HEK293 (cell line): Measurements from ENCODE around the gene PRKCE.
A peak's percentile ranks its signal among the peaks of the same experiment; 100 is the strongest.

Source experiments
- CTCF ChIA-PET: fragments of 350-600 bp; formaldehyde crosslinking; extraction: SDS; loops from one replicate; lab custom pipeline; 2021; ENCODE audit warnings: antibody characterized with exemption; lab: Yijun Ruan, JAX
- POLR2A ChIA-PET: fragments of 300-600 bp; formaldehyde crosslinking; extraction: SDS; loops from one replicate; lab custom pipeline; 2020; ENCODE audit warnings: antibody characterized with exemption, inconsistent platforms; lab: Yijun Ruan, JAX
- H3K27ac ChIP-seq: fragments of 200-500 bp; sonication (Bioruptor generic); 2 replicates; pipeline ENCODE4 v1.5.1; 2014; ENCODE audit warnings: low read depth, low read length, control low read depth, inconsistent platforms; ENCODE audit errors: extremely low read depth
- H3K36me3 ChIP-seq, 2 experiments: fragments of 200-500 bp in 1 of 2; sonication (Bioruptor generic) in 1 of 2; 1 replicate in 1 of 2; 2 replicates in 1 of 2; pipeline ENCODE4 v1.5.1; 2014 to 2017; ENCODE audit warnings: inconsistent platforms in 2 of 2, low read length in 2 of 2; ENCODE audit not compliant: control insufficient read depth in 2 of 2, insufficient read depth in 1 of 2
- H3K4me1 ChIP-seq: fragments of 200-500 bp; sonication (Bioruptor generic); 2 replicates; pipeline ENCODE4 v1.5.1; 2014; ENCODE audit warnings: mild to moderate bottlenecking, low read length, inconsistent platforms; ENCODE audit not compliant: control insufficient read depth, insufficient read depth
- H3K4me3 ChIP-seq: 2 replicates; pipeline ENCODE4 v1.5.1; 2011; ENCODE audit warnings: low read depth, mild to moderate bottlenecking, control low read depth, low read length, moderate library complexity
- H3K9me3 ChIP-seq: fragments of 200-500 bp; sonication (Bioruptor generic); 2 replicates; pipeline ENCODE4 v1.5.1; 2014; ENCODE audit warnings: low read depth, low read length, inconsistent platforms; ENCODE audit not compliant: control insufficient read depth, insufficient read depth
- HIC1 ChIP-seq: fragments of 450-650 bp; formaldehyde crosslinking; IDR thresholded peaks from 2 replicates; pipeline ENCODE4 v1.5.1; 2016; ENCODE audit warnings: missing biosample characterization, missing genetic modification characterization
- HOXC10 ChIP-seq: sonication (generic); formaldehyde crosslinking; IDR thresholded peaks from 2 replicates; pipeline ENCODE4 v1.8.1; 2023; ENCODE audit warnings: mild to moderate bottlenecking, missing genetic modification reagents
- MEIS1 ChIP-seq: sonication (generic); formaldehyde crosslinking; IDR thresholded peaks from 2 replicates; pipeline ENCODE4 v1.8.1; 2022; ENCODE audit warnings: missing genetic modification reagents, mild to moderate bottlenecking, borderline replicate concordance
- PBX3 ChIP-seq: sonication (generic); formaldehyde crosslinking; IDR thresholded peaks from 2 replicates; pipeline ENCODE4 v1.8.1; 2022; ENCODE audit warnings: mild to moderate bottlenecking, moderate library complexity, missing genetic modification reagents
- REST ChIP-seq: fragments of 450-650 bp; formaldehyde crosslinking; IDR thresholded peaks from 2 replicates; pipeline ENCODE4 v1.5.1; 2016; ENCODE audit warnings: missing biosample characterization, missing genetic modification characterization
- ZBTB20 ChIP-seq: fragments of 450-650 bp; formaldehyde crosslinking; IDR thresholded peaks from 2 replicates; pipeline ENCODE4 v1.5.1; 2016; ENCODE audit warnings: missing biosample characterization, missing genetic modification characterization
- ZBTB21 ChIP-seq: fragments of 450-650 bp; formaldehyde crosslinking; IDR thresholded peaks from 2 replicates; pipeline ENCODE4 v1.5.1; 2017; ENCODE audit warnings: missing biosample characterization, missing genetic modification characterization
- ZFP3 ChIP-seq: fragments of 450-650 bp; formaldehyde crosslinking; IDR thresholded peaks from 2 replicates; pipeline ENCODE4 v1.5.1; 2016; ENCODE audit warnings: low read depth, missing biosample characterization, missing genetic modification characterization
- ZNF121 ChIP-seq: fragments of 450-650 bp; formaldehyde crosslinking; IDR thresholded peaks from 2 replicates; pipeline ENCODE4 v1.5.1; 2016; ENCODE audit warnings: missing biosample characterization, missing genetic modification characterization
- ZNF169 ChIP-seq: fragments of 450-650 bp; formaldehyde crosslinking; IDR thresholded peaks from 2 replicates; pipeline ENCODE4 v1.5.1; 2016; ENCODE audit warnings: missing biosample characterization, missing genetic modification characterization
- ZNF223 ChIP-seq: fragments of 450-650 bp; formaldehyde crosslinking; IDR thresholded peaks from 2 replicates; pipeline ENCODE4 v1.5.1; 2016; ENCODE audit warnings: missing biosample characterization, missing genetic modification characterization
- ZNF280C ChIP-seq: fragments of 450-650 bp; formaldehyde crosslinking; IDR thresholded peaks from 2 replicates; pipeline ENCODE4 v1.5.1; 2016; ENCODE audit warnings: missing biosample characterization, missing genetic modification characterization
- ZNF366 ChIP-seq: fragments of 450-650 bp; formaldehyde crosslinking; conservative IDR thresholded peaks from 2 replicates; pipeline ENCODE4 v1.5.1; 2016; ENCODE audit warnings: missing biosample characterization, missing genetic modification characterization
- ZNF501 ChIP-seq: fragments of 450-650 bp; formaldehyde crosslinking; IDR thresholded peaks from 2 replicates; pipeline ENCODE4 v1.5.1; 2016; ENCODE audit warnings: missing biosample characterization, missing genetic modification characterization
- ZNF76 ChIP-seq: fragments of 450-650 bp; formaldehyde crosslinking; IDR thresholded peaks from 2 replicates; pipeline ENCODE4; 2016; ENCODE audit warnings: low read depth, missing biosample characterization, missing genetic modification characterization, borderline replicate concordance

PRKCE gene

DNA sequence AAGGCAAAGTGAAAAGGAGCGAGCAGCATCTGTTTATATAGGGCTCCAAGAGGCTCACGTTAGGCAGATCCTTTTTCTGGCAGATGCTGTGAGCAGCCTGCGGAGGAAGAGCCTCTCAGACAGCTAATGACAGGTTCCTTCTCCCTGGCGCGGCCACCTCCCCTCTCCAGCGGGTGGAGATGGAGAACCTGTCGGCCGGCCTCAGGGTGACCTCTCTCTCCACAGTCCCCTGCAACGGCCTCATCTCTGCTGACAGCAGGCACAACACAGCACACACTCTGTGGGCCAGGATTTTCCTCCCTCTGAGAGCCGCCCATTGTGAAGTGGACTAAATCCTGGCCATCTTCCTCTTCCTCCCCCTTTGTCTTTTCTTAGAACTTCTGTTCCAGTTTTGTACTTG is 119.8 kb downstream of the PRKCE start (continued):
- TF ChIP-seq ZNF169: no peak

DNA sequence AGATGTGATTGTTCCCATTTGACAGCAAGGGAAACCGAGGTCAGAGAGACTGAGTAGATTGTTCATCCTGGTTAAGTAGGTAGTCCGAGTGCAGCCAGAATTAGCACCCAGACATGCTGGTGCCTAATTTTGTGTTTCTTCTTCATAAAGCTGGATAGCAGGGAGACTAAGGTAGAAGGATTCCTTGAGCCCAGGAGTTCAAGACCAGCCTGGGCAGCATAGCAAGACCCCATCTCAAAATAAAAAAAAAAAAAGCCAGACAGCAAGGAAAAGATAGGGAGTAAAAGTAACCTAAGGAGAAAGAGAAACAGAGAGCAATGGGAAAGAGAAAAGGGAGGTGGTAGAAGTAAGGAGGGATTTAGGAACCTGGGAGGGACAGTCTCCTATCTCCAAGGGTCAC is 120.6 kb downstream of the PRKCE start:
- POLR2A ChIA-PET: no interaction called here
- peaks cover 9% of the 10 kb centered on the region; the same call in 1 of the 2 replicates for H3K4me1 ChIP-seq
- no peaks in the 10 kb centered on the region for H3K36me3 ChIP-seq
- no peaks in the 10 kb centered on the region for H3K9me3 ChIP-seq
- CTCF ChIA-PET: no interaction called here
- H3K27ac ChIP-seq: no peak overlapping the region
- no peak overlapping the region for H3K4me3 ChIP-seq
- TF ChIP-seq ZNF280C: no peak
- TF ChIP-seq PBX3 (CRISPR knock-in tag): no peak
- TF ChIP-seq HIC1 (tag by site-specific recombination): no peak
- TF ChIP-seq ZNF366: no peak
- TF ChIP-seq MEIS1 (CRISPR knock-in tag): no peak
- no peak for TF ChIP-seq ZNF223
- TF ChIP-seq ZNF76 (tag by site-specific recombination): no peak
- no peak for TF ChIP-seq HOXC10
- peak; percentile 71 for TF ChIP-seq ZNF121 (tag by site-specific recombination)

- CTCF ChIA-PET: no interaction called here
- peaks cover 5% of the 10 kb centered on the region; the same call in 1 of the 2 replicates for H3K4me1 ChIP-seq
- TF ChIP-seq ZNF501 (no peak), ZBTB21 (no peak), ZBTB20 (tag by site-specific recombination) (no peak), REST (tag by site-specific recombination) (peak; percentile 16; the same call in 1 of the 2 replicates), ZFP3 (tag by site-specific recombination) (no peak)
- TF ChIP-seq, all 188 proteins: peak for 1
- POLR2A ChIA-PET: no interaction called here
- H3K36me3 ChIP-seq: no peaks in the 10 kb centered on the region
- H3K9me3 ChIP-seq: no peaks in the 10 kb centered on the region
- H3K27ac ChIP-seq: no peak overlapping the region
- no peak overlapping the region for H3K4me3 ChIP-seq
These were observed 122.4 kb downstream of the PRKCE start for GRCh38 chr2:45773909-45774308.
